NCI-H2227 (cell line): ENCODE results near the gene DAPK2.

Experiments
- DNase-seq: peaks from one replicate; lab custom pipeline; 2025; ENCODE audit not compliant: unreplicated experiment; lab: John Stamatoyannopoulos, UW

Gene DAPK2

GRCh38 chr15:63998489-63998888, 47.8 kb downstream of the DAPK2 start:
- no peak for DNase-seq

GRCh38 chr15:63997715-63998442, 48.4 kb downstream of the DAPK2 start:
- no peak for DNase-seq

- no peak for DNase-seq
Observed at GRCh38 chr15:63996794-63997357, 49.4 kb downstream of the DAPK2 start.

- DNase-seq, result no peak
Observed at GRCh38 chr15:63995789-63996188, 50.5 kb downstream of the DAPK2 start.

- no peak for DNase-seq
Observed at GRCh38 chr15:63994073-63994600, 52.1 kb downstream of the DAPK2 start.

GRCh38 chr15:63992300-63992699, 54.0 kb downstream of the DAPK2 start:
- no peak for DNase-seq

- DNase-seq, result no peak
Observed at GRCh38 chr15:63991706-63992105, 54.6 kb downstream of the DAPK2 start.

GRCh38 chr15:63990454-63990853, 55.8 kb downstream of the DAPK2 start:
- no peak for DNase-seq

GRCh38 chr15:63987796-63988378, 58.4 kb downstream of the DAPK2 start:
- DNase-seq, result no peak

- no peak for DNase-seq
Observed at GRCh38 chr15:63986751-63987341, 59.4 kb downstream of the DAPK2 start.

GRCh38 chr15:63986185-63986680, 60.1 kb downstream of the DAPK2 start:
- DNase-seq, result no peak

GRCh38 chr15:63985221-63986184, 60.8 kb downstream of the DAPK2 start:
- DNase-seq, result no peak

- DNase-seq, result no peak
Observed at GRCh38 chr15:63984331-63984730, 62.0 kb downstream of the DAPK2 start.

GRCh38 chr15:63983061-63983711, 63.1 kb downstream of the DAPK2 start:
- DNase-seq, result no peak

GRCh38 chr15:63982381-63982854, 63.9 kb downstream of the DAPK2 start:
- no peak for DNase-seq

- no peak for DNase-seq
Observed at GRCh38 chr15:63981596-63982320, 64.5 kb downstream of the DAPK2 start.

- DNase-seq, result peak; percentile 5
Observed at GRCh38 chr15:63979262-63979793, 67.0 kb downstream of the DAPK2 start.

- DNase-seq, result no peak
Observed at GRCh38 chr15:63978511-63979261, 67.6 kb downstream of the DAPK2 start.
